Stimulated activated naive B cell treated with anti-CD40 and anti-IgM and Interleukin-4, amounts not matched to agents 10 μg/mL and 1 μg/mL and 100 μg/mL, for 72 hours (primary cell): Measurements from ENCODE around the gene CNDP1.

Experiments
- ATAC-seq, 2 donors: fragments of 150-1000 bp; cut with Tn5 transposase; replicated peaks; 2 replicates each; pipeline ENCODE4 v1.10.0; 2021; ENCODE audit warnings: moderate library complexity in 1 of 2
- DNase-seq: peaks from one replicate; pipeline ENCODE4 v3.0.0; 2021
- H3K27ac Mint-ChIP-seq: one replicate; pipeline ENCODE4 v1.8.0; 2022; ENCODE audit warnings: mild to moderate bottlenecking, mixed read lengths
- H3K27me3 Mint-ChIP-seq, 2 donors: one replicate each; pipeline ENCODE4 v1.8.0; 2022; ENCODE audit warnings: mixed read lengths in 2 of 2
- H3K36me3 Mint-ChIP-seq, 2 donors: one replicate each; pipeline ENCODE4 v1.8.0; 2022; ENCODE audit warnings: mixed read lengths in 2 of 2, mild to moderate bottlenecking in 1 of 2
- H3K4me1 Mint-ChIP-seq, 2 donors: one replicate each; pipeline ENCODE4 v1.8.0; 2022; ENCODE audit warnings: mixed read lengths in 2 of 2, mild to moderate bottlenecking in 1 of 2
- H3K4me3 Mint-ChIP-seq, 2 donors: one replicate each; pipeline ENCODE4 v1.8.0; 2022; ENCODE audit warnings: mild to moderate bottlenecking in 2 of 2, mixed read lengths in 2 of 2, moderate library complexity in 1 of 2
- H3K9me3 Mint-ChIP-seq, 2 donors: one replicate each; pipeline ENCODE4 v1.8.0; 2022; ENCODE audit warnings: mixed read lengths in 2 of 2, mild to moderate bottlenecking in 1 of 2

CNDP1 gene

GRCh38 chr18:74632856-74633255 is 98.6 kb downstream of the CNDP1 start:
- Mint-ChIP-seq H3K4me3 (no peak overlapping the region), H3K36me3 (peaks cover 25 to 50% of the 10 kb centered on the region in 2 donors), H3K9me3 (no peaks in the 10 kb centered on the region), H3K4me1 (peaks cover 12 to 13% of the 10 kb centered on the region in 2 donors), H3K27me3 (no peaks in the 10 kb centered on the region), H3K27ac (no peak overlapping the region)
- no peak for DNase-seq
- no peak for ATAC-seq

GRCh38 chr18:74633652-74634352 is 99.5 kb downstream of the CNDP1 start:
- ATAC-seq = no peak
- no peaks in the 10 kb centered on the region for H3K27me3 Mint-ChIP-seq
- H3K36me3 Mint-ChIP-seq = peaks cover 25 to 50% of the 10 kb centered on the region in 2 donors
- no peak for DNase-seq
- H3K27ac Mint-ChIP-seq = no peak overlapping the region
- peaks cover 10 to 11% of the 10 kb centered on the region in 2 donors for H3K4me1 Mint-ChIP-seq
- no peaks in the 10 kb centered on the region for H3K9me3 Mint-ChIP-seq
- no peak overlapping the region for H3K4me3 Mint-ChIP-seq

- ATAC-seq (no peak), DNase-seq (no peak)
- no peaks in the 10 kb centered on the region for H3K27me3 Mint-ChIP-seq
- H3K9me3 Mint-ChIP-seq = no peaks in the 10 kb centered on the region
- no peak overlapping the region for H3K4me3 Mint-ChIP-seq
- H3K27ac Mint-ChIP-seq = no peak overlapping the region
- H3K4me1 Mint-ChIP-seq = peaks cover 10 to 11% of the 10 kb centered on the region in 2 donors
- H3K36me3 Mint-ChIP-seq = peaks cover 25 to 50% of the 10 kb centered on the region in 2 donors
Observed at GRCh38 chr18:74635224-74635975, 101.1 kb downstream of the CNDP1 start.
